Caki2 (cell line): ENCODE measurements around the gene NRF1. TPM values are rescaled to one million over a fixed set of nuclear protein-coding genes. Genes with fewer than 3 reads are reported as not detected.

Source experiments
- DNase-seq: peaks from one replicate; pipeline ENCODE4 v3.0.0-alpha.2; 2015; ENCODE audit warnings: low read depth
- in situ Hi-C: cut with HindIII; loops from 2 replicates; pipeline ENCODE4 v1.10.0; 2016; ENCODE audit warnings: low sequenced_read_pairs, low pct_unique_long_range_greater_than_20kb, mixed read lengths
- total RNA-seq: library from RNA; depleted of rRNA; stranded (reverse); fragments of >200 nt; shearing (Covaris generic); gene quantifications from 2 replicates; pipeline ENCODE4 v1.2.3, GENCODE V29; 2014; ENCODE audit warnings: low replicate concordance

Gene NRF1
- total RNA-seq, 1 experiment from 2014 or later, result 10.1 TPM

DNA sequence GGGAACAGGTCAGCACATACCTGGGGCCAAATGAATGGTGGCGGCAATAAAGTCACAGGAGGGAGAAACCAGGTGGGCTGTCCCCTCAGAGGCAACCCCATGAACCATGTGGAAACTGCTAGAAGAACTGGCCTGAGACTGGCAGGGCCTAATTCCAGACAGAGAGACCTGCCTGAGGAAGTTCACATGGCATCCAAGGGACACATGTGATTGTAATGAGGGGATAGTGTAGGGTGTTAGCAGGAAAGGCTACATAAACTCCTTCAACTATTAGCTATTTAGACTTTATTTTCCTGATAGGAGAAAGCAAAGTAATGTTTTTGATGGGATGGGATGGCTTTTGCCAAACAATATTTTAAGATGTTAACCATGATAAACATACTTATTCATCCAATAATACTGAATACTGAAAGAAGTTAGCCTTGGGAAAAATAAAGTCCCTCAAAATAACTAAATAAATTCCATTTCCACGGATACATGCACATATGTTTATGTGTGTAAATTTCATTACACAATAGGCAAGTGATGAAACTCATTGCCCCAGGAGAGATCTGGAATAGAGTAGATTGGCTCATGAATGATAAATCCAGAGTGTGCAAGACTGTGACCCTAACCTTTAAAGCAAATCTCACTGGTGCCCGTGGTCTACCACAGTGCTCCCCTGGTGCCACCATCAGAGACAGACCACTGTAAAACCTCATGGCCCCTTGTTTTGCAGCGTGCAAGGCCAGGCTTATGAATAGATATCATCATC, 137.0 kb downstream of the NRF1 start:
- in situ Hi-C loops, result no loop called here
- no peak for DNase-seq

DNA sequence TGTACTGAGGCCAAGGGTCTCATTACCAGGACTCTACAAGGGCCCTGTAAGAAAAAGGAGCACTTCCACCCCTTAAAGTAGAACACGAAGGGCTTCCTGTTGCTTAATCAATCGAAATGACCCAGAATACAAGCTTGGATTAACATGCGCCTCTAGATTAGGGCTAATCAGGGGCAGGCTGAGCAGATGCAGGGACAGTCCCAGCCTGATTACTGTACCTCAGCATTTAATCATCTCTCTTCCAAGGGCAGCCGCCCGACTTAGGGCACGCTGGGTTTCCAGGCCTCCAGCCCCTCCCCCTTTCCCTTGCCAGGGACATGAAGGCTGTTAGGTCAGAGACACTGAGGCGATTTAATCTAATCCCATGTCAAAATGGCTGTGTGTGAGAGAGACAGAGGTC, 138.6 kb downstream of the NRF1 start:
- in situ Hi-C loops, result loop anchor here (10.0 kb wide), 1 partner anchor 265 kb away; no protein-coding TSS in a partner anchor
- DNase-seq, result no peak

DNA sequence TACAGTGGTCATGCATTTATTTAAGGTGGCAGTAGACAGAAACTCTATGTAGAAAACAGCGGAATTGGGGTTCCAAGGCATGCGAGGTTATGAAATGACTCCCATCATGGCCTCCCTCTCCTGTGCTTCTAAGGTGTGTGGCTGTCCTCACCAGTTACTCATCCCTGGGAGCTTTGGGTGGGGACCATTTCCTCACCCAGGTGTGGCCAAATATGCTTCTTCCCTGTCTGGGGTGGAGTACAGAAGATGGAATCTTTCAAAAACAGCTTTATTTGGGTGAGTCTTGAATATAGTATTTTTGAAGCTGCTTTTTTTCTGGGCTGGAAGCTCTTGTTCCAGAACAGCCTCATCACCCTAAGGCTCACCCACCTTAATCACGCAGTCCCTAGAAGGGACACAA, 139.0 kb downstream of the NRF1 start:
- DNase-seq, result no peak
- in situ Hi-C loops, result loop anchor here (10.0 kb wide), 1 partner anchor 266 kb away; no protein-coding TSS in a partner anchor

DNA sequence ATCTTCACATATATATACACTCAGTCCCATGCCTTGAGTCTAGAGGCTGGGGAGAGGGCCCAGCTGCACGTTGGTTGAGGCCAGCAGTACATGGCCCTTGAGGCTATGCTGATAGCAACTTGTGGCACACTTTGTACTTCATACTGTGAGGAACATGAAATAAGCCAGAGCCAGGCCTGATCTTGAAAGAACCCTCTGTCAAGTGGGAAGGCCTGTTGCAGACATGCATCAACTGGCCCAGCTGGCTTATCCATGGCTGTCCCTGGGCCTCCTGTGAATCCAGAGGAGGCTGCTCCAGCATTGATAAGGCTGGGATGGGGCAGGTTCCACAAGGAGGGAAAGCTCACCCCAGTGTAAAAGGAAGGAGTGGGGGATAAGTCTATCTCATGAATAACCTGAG, 140.4 kb downstream of the NRF1 start:
- DNase-seq, result no peak
- in situ Hi-C loops, result loop anchor here (10.0 kb wide), 1 partner anchor 267 kb away; no protein-coding TSS in a partner anchor

DNA sequence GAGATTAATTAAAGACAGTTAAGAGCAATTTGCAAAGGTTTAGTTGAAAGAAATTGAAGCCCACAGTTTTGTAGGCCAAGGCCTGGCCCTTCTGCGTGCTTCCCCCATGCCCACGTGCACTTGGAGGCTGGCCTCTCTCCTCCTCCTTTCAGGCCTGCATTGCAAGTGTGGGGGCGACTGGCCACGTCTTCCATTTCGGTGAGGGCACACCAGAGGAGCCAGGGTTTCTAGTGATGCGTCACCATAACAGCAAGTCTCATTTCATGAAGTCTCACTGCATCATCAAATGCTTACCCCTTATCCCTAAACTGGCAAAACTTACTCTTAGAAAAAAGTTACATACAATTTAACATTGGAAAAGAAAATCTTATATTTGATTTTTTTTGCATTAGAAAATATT, 141.2 kb downstream of the NRF1 start:
- in situ Hi-C loops, result loop anchor here (10.0 kb wide), 1 partner anchor 268 kb away; no protein-coding TSS in a partner anchor
- DNase-seq, result no peak

DNA sequence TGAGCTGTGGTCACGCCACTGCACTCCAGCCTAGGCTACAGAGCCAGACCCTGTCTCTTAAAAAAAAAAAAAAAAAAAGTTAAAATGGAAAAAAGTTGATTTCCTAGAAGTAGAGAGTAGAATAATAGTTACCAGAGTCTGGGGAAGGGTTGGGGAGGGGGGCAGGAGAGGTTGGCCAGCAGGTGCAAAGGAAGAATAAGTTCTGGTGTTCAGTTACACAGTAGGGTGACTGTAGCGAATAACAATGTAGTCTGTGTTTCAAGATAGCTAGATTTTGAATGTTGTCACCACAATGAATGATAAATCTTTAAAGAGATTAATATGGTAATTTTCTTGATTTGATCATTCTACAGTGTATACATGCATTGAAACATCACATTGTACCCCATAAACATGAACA, 142.9 kb downstream of the NRF1 start:
- in situ Hi-C loops, result loop anchor here (10.0 kb wide), 1 partner anchor 270 kb away; no protein-coding TSS in a partner anchor
- no peak for DNase-seq

DNA sequence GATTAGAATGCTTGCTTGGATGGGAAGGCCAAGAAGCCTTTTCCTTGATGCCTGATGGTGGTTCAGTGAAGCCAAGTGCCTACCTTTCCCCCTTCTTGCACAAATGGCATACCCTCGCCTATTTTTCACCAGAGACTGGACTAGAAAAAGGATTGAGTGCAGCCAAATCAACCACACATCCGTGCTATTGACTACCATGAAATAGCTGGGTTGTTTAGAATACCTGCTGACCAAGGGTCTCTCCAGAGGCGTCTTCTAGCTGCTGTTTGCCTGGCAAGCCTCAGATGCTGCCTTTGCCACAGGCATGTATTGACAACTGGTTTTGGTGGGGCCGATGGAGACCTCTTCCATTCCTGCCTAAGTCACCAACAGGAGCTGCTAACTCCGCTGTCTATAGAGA, 146.5 kb downstream of the NRF1 start:
- in situ Hi-C loops, result loop anchor here (10.0 kb wide), 1 partner anchor 273 kb away; no protein-coding TSS in a partner anchor
- no peak for DNase-seq

DNA sequence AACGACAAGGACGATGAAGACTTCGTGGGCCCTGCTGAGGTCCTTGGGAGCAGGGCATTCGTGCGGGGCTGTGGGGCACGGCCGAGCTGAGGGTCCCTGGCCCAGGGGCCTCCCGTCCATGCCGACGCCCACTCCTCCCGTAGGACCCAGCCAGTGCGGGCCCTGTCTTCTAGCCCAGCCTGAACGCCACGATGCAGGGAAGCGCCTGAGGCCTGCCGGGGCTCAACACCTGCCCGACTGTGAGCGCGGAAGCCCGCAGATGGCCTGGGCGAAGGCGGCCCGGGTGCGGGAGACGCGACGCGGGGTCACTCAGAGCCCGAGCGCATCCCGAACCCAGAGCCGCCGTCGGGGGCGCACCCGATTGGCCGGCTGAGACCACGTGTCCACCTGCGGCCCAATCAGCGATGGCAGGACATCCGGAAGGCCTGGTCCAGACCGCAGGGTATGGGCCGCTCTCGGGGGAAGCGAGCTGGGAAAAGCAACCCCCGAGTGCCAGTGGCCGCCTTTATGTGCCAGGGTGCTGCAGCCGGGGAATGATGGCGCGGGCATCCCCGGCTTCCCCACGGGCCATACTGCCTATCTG, 151.0 kb downstream of the NRF1 start:
- in situ Hi-C loops, result no loop called here
- no peak for DNase-seq

DNA sequence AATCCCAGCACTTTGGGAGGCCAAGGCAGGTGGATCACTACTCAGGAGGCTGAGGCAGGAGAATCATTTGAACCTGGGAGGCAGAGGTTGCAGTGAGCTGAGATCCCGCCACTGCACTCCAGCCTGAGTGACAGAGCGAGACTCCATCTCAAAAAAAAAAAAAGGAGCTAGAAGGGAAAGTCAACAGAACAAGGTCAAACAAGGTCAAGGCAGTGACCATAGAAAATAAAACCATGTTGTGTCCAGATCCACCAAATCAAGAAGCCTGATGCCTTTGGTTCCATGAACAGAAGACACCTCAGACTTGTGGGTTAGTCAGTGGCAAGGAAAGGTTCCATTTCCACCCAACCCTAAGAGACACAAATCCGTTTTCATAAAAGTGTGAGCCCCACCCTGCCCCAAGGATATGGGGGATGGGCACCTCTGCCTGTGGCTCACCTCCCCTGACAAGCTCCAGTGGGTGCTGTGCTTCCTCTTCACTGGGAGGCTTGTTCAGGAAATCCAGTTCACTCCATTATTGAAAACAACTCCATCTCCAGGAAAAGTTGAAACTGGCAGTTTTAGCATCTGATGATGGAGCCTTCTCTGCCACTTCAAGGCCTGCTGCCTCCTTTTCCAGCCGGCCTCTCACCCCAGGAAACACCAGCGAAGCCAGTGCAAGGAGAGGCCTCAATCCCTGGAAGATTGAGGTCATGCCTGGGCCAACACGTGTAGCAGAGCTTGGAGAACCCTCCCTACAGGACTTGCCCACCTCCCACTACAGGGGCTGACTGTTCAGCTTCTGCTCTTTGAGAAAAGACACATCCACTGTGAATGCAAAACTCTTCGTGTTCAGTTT, 152.9 kb downstream of the NRF1 start:
- peak; percentile 9 for DNase-seq
- in situ Hi-C loops, result no loop called here

DNA sequence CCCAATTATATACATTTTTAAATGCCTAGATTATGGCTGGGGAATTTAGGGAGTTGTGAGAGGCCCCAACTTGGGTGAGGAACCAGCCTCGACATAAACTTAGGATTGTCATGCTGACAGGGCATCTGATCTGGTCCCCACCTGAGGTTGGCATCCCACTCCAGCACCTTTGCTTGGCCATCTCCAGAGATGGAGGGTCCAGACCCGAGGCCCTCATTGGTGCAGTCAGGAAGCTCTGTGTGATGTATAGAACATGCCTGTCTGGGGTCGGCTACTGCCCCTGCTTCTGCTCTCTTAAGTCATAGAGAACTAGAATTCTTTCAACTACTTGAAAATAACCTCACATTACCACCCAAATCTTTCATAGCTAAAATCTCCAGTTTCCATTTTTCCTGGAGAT, 153.8 kb downstream of the NRF1 start:
- DNase-seq, result no peak
- in situ Hi-C loops, result no loop called here

DNA sequence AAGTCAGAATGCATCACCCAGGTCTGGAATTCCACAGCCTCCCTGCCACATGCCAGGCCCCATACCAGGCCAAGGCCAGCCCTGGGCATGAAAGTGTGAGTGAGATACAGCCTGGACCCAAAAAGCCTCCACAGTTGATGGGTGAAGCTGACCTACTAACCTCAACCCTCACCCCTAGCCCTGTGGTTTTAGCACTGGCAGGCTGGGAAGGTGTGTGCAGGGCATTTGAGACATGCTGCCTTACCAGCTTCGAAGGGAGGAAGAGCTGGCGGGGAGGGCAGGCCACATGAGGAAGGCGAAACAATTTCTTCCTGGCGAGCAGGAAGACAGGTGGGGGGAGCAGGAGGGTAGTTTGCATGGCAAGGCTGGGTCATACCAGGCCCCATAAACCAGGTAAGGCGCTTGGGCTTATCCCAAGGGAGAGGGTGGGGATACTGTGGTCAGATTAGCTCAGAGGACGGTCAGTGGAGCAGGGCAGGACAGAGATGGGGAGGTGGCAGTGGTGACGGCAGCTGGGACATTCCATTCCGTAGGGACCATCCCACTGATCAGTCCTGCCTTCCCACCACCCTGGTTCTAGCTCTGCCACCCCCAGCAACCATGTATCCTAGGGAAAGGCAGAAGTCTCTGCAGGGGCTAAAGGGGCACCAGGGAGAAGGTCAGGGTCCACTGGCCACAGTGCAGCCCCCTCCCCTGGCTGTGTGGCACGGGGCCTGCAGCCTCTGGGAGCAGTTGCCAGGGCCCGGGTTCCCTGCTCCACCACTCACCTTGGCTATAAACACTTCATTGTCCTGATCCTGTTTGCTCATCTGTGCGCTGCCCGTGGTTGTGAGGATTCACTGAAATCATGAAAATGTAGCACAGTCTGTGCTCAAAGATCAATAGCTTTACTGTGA, 155.8 kb downstream of the NRF1 start:
- no peak for DNase-seq
- in situ Hi-C loops, result no loop called here

DNA sequence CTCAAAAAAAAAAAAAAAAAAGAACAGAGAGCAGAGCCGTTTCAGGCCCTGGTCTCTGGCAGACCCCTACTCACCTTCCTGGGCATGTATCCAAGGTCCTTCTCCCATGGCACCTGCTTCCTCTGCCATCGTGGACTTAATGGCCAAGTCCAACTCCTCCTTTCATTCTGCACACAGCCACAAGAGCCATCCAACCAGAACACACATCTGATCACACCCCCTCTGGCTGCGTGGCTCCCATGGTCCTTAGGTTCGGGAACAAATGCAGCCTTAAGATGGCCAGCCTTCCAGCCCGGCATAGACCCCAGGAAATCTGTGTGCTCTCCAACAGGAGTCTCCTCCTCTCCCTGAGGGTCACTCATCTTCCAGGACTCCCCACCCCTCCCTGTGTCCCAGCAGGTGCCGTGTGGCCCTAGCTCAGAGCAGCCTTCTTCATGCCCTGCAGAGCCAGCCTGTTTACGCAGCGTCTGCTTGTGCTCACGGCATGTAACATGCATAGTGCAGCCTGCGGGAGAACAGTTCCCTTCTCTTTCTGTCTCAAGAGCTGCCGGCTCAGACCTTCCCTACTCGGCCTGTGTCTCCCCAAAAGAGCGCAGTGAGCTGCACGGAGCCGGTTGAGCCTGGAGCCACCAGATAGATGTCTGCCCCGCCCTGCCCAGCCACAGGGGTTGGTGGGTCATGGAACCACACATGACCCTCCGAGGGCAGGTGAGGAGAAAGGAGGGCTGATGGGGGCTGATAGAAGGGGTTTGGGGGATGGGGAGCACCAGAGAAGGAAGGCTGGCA, 157.3 kb downstream of the NRF1 start:
- in situ Hi-C loops, result no loop called here
- no peak for DNase-seq

DNA sequence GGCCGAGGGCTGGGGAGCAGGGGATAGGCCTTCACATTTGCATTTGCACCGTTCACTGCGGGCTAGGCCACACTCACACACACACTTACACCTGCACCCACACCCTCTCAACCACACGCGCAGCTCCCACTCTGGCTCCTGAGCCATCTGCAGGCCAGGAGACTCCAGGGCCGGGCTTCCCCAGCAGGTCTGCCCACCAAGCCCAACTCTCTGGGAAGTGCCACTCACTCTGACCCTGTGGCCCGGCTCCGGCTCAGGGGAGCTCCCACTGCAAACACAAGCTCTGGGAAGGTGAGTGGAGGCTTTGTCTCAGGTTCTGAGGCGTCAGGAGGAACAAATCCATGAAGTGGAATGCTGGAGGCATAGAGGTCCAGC, 157.9 kb downstream of the NRF1 start:
- in situ Hi-C loops, result no loop called here
- no peak for DNase-seq

DNA sequence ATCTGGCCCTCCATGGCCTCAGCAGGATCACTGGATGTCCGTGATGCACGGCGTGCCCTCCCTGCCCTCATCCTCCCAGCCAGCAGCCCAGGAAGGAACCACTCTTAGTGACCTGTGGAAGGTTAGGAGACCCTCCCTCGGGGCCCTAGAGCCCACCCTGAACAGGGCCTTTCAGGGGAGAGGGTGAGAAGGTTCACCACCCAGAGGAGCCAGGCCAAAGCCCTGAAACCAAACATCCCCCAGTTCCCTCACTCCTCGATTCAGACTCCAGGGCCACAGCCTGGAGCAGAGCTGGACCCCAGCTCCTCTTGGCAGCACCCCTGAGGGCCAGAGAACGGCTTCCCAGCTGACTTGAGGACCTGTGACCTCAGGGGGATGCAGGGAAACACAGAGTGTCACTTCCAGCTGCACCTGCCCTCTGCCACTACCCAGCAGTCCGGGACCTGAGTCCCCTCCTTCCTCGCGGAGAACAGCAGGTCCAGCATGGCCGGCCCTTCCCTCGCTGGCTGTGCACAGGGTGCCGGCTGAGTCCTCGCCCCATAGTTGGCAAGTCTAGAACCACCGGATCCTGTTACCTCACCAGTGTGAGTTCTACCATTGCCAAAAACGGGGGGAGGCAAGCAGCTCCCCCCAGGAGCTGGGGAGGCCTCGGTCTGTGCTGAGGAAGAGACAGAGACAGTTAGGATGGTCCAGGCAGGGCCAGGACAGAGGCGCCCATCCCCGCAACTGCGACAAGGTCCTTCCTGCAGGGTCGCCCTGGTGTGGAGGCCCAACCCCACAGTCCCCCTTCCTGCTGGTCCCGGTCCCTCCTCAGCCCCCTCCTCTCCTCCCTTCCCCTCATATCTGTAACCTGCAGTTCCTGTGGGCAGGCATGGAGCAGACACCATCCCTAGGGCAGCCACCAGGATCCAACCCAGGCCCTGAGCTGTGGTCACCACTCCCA, 158.6 kb downstream of the NRF1 start:
- DNase-seq, result no peak
- in situ Hi-C loops, result no loop called here

DNA sequence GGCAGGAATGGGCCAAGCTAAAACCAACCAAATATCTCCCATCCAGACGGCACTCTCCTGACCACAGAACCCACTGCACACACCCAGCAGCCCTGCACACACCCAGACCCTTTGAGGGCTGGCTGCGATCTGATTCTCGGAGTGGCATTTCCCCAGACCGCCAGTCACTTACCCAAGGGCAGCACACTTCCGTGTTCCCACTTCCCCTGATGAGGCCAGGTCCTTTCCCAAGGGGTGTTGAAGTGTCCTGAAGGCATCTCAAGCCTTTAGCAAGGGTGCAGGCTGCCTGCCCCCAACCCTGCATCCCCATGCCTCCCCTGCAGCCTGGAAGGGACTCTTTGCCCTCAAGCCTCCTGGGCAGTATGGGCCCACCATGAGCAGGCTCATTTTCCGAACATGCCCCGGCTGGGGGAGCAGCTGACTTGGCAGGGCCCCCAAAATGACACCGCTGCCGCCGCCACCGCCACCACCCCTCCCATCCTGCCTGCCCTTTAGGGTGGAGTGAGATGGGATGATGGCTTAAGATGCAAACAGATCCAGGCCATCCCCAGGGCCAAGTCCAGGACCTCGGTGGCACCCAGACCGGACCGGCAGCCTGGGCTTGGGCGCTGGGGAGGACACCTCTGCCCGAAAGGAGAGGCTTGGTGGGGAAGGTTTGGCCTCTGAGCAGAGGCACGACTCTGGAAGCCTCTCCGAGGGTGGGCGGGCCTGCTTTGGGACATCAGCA, 159.8 kb downstream of the NRF1 start:
- no peak for DNase-seq
- in situ Hi-C loops, result no loop called here
